RWPE2 (cell line): ENCODE data around the gene SYT5.

Experiments
- ATAC-seq: fragments of 200-7000 bp; cut with Tn5 transposase; 3 replicates; pipeline ENCODE4 v1.9.1; 2021; ENCODE audit warnings: low read depth
- DNase-seq: peaks from one replicate; pipeline ENCODE4 v3.0.0-alpha.2; 2020; ENCODE audit warnings: low spot score
- H3K27ac ChIP-seq: fragments of 450-650 bp; 2 replicates; pipeline ENCODE4 v1.5.1; 2017; ENCODE audit warnings: mild to moderate bottlenecking; ENCODE audit not compliant: poor library complexity, severe bottlenecking
- H3K27me3 ChIP-seq: fragments of 250-450 bp; sonication (Bioruptor Pico); 2 replicates; pipeline ENCODE4 v1.5.1; 2021; ENCODE audit warnings: mild to moderate bottlenecking, moderate library complexity; ENCODE audit not compliant: insufficient read depth, poor library complexity, severe bottlenecking
- H3K36me3 ChIP-seq: fragments of 250-450 bp; sonication (Bioruptor Pico); 2 replicates; pipeline ENCODE4 v1.5.1; 2020; ENCODE audit warnings: low read depth, mild to moderate bottlenecking, moderate library complexity
- H3K4me1 ChIP-seq: fragments of 250-450 bp; sonication (Bioruptor Pico); 2 replicates; pipeline ENCODE4 v1.5.1; 2021; ENCODE audit warnings: mild to moderate bottlenecking, moderate library complexity; ENCODE audit not compliant: insufficient read depth, poor library complexity, severe bottlenecking
- H3K4me3 ChIP-seq: fragments of 250-450 bp; sonication (Bioruptor Pico); 2 replicates; pipeline ENCODE4 v1.5.1; 2021; ENCODE audit warnings: mild to moderate bottlenecking, moderate library complexity; ENCODE audit not compliant: severe bottlenecking
- H3K9me3 ChIP-seq: fragments of 250-450 bp; sonication (Bioruptor Pico); 2 replicates; pipeline ENCODE4 v1.5.1; 2021; ENCODE audit warnings: mild to moderate bottlenecking, moderate library complexity; ENCODE audit not compliant: severe bottlenecking
- CTCF ChIP-seq: fragments of 450-650 bp; IDR thresholded peaks from one replicate; pipeline ENCODE4 v1.5.1; 2017; ENCODE audit warnings: mild to moderate bottlenecking, moderate library complexity; ENCODE audit not compliant: poor library complexity, severe bottlenecking

Gene SYT5

GRCh38 chr19:55175117-55175867 is 4.8 kb downstream of the SYT5 start:
- DNase-seq (no peak), ATAC-seq (no peak)
- Histone ChIP-seq H3K4me1 (peaks cover 2% of the 10 kb centered on the region), H3K27me3 (peaks cover 3% of the 10 kb centered on the region), H3K9me3 (no peaks in the 10 kb centered on the region), H3K36me3 (no peaks in the 10 kb centered on the region), H3K4me3 (no peak overlapping the region), H3K27ac (no peak overlapping the region)
- no peak for TF ChIP-seq CTCF

- DNase-seq: no peak
- no peak for TF ChIP-seq CTCF
- H3K4me3 ChIP-seq: no peak overlapping the region
- ATAC-seq: no peak
- H3K27ac ChIP-seq: no peak overlapping the region
- H3K4me1 ChIP-seq: peaks cover 2% of the 10 kb centered on the region
- H3K9me3 ChIP-seq: no peaks in the 10 kb centered on the region
- H3K27me3 ChIP-seq: peaks cover 1% of the 10 kb centered on the region
- H3K36me3 ChIP-seq: no peaks in the 10 kb centered on the region
These were observed 5.5 kb downstream of the SYT5 start for GRCh38 chr19:55174425-55175116.

- H3K4me1 ChIP-seq: peaks cover 2% of the 10 kb centered on the region
- no peaks in the 10 kb centered on the region for H3K27me3 ChIP-seq
- H3K36me3 ChIP-seq: no peaks in the 10 kb centered on the region
- peak; percentile 89 for DNase-seq
- H3K4me3 ChIP-seq: peak overlapping the region; percentile 39
- H3K9me3 ChIP-seq: no peaks in the 10 kb centered on the region
- peak; percentile 78 for ATAC-seq
- peak overlapping the region; percentile 78 for H3K27ac ChIP-seq
- no peak for TF ChIP-seq CTCF
These were observed 6.2 kb downstream of the SYT5 start for GRCh38 chr19:55173714-55174409.

- Histone ChIP-seq H3K36me3 (no peaks in the 10 kb centered on the region), H3K4me1 (peaks cover 2% of the 10 kb centered on the region), H3K9me3 (no peaks in the 10 kb centered on the region), H3K4me3 (peak overlapping the region; percentile 39), H3K27ac (peak overlapping the region; percentile 78), H3K27me3 (no peaks in the 10 kb centered on the region)
- ATAC-seq (peak; percentile 1; the same call in 2 of the 3 replicates), DNase-seq (no peak)
- TF ChIP-seq CTCF: no peak
These were observed 6.8 kb downstream of the SYT5 start for GRCh38 chr19:55173186-55173713.
